Measurements from ENCODE around the gene RAD1. TPM values are rescaled to one million over a fixed set of nuclear protein-coding genes. Genes with fewer than 3 reads are reported as not detected.
"Not testable (repeated sequence)": the region's sequence is repeated elsewhere in the genome, so short reads cannot be mapped to it uniquely, and the experiment has no call there.

The RAD1 gene
- total RNA-seq, 4 donors from 2014 or later = 7.8 to 21.2 (median 18.1) TPM

GRCh38 chr5:34923694-34924461 lies 8.6 kb upstream of the RAD1 start:
- in situ Hi-C loops (cut with MboI; ENCODE audit: low sequenced_read_pairs in 4 of 4) = loop anchor here in 2 of 4 donors (10.0 to 25.0 kb wide), 3 partner anchors 912 to 1479 kb away; partner anchors contain the start of genes AMACR (in 2 of the 2), LMBRD2 (in 1 of the 2), SKP2 (in 1 of the 2) and TARS1 (in 1 of the 2)
- Histone ChIP-seq H3K27me3 (no peaks in the 10 kb centered on the region), H3K36me3 (peaks cover 0 to 70% of the 10 kb centered on the region in 2 donors), H3K4me3 (no peak overlapping the region), H3K27ac (peak overlapping the region; percentile 32 to 70 (median 39)), H3K9me3 (no peaks in the 10 kb centered on the region), H3K4me1 (peaks cover 0 to 6% of the 10 kb centered on the region in 2 donors)
- intact Hi-C loops (cut with DNase I; ENCODE audit: low total_unique reads) = loop anchor here (10.0 kb wide), 1 partner anchor 269 kb away; the partner anchor contains the start of gene RAI14
- no peak for TF ChIP-seq POLR2A (IDR thresholded peaks at IDR 0.05)
- TF ChIP-seq CTCF (IDR thresholded peaks at IDR 0.05 in 4 of 5, conservative IDR thresholded peaks at IDR 0.05 in 1 of 5) = no peak
- peak; percentile 91 to 98 for ATAC-seq
- DNase-seq = no peak

- not testable (repeated sequence) for ATAC-seq, DNase-seq, H3K4me1 ChIP-seq, H3K9me3 ChIP-seq, H3K4me3 ChIP-seq, H3K27me3 ChIP-seq
- in situ Hi-C loops (cut with MboI; ENCODE audit: low sequenced_read_pairs in 4 of 4) (loop anchor here in 2 of 4 donors (10.0 to 25.0 kb wide), 3 partner anchors 911 to 1478 kb away; partner anchors contain the start of genes AMACR (in 2 of the 2), LMBRD2 (in 1 of the 2), SKP2 (in 1 of the 2) and TARS1 (in 1 of the 2)), intact Hi-C loops (cut with DNase I; ENCODE audit: low total_unique reads) (loop anchor here (10.0 kb wide), 1 partner anchor 268 kb away; the partner anchor contains the start of gene RAI14)
- H3K36me3 ChIP-seq = peaks cover 0 to 70% of the 10 kb centered on the region in 2 donors
- peak overlapping the region; percentile 32 to 70 (median 39) for H3K27ac ChIP-seq
These were observed 8.0 kb upstream of the RAD1 start for GRCh38 chr5:34923256-34923655.

- Histone ChIP-seq H3K27ac (no peak overlapping the region), H3K4me3 (no peak overlapping the region), H3K27me3 (no peaks in the 10 kb centered on the region), H3K9me3 (no peaks in the 10 kb centered on the region), H3K4me1 (peaks cover 16 to 19% of the 10 kb centered on the region in 2 donors), H3K36me3 (peaks cover 0 to 46% of the 10 kb centered on the region in 2 donors)
- ATAC-seq (no peak), DNase-seq (no peak)
- in situ Hi-C loops (cut with MboI; ENCODE audit: low sequenced_read_pairs in 4 of 4) = loop anchor here in 2 of 4 donors (25.0 kb wide), 1 partner anchor 907 kb away; the partner anchor contains the start of gene AMACR (in 2 of the 2)
- TF ChIP-seq CTCF (IDR thresholded peaks at IDR 0.05 in 4 of 5, conservative IDR thresholded peaks at IDR 0.05 in 1 of 5) (no peak), POLR2A (IDR thresholded peaks at IDR 0.05) (no peak)
- intact Hi-C loops (cut with DNase I; ENCODE audit: low total_unique reads) = loop anchor here (5.0 kb wide), 1 partner anchor 912 kb away; the partner anchor contains the start of gene AMACR
These were observed 3.8 kb upstream of the RAD1 start for GRCh38 chr5:34919077-34919476.

GRCh38 chr5:34918025-34918424 lies 2.7 kb upstream of the RAD1 start:
- peaks cover 20 to 23% of the 10 kb centered on the region in 2 donors for H3K4me1 ChIP-seq
- no peak overlapping the region for H3K4me3 ChIP-seq
- TF ChIP-seq CTCF (IDR thresholded peaks at IDR 0.05 in 4 of 5, conservative IDR thresholded peaks at IDR 0.05 in 1 of 5) (no peak), POLR2A (IDR thresholded peaks at IDR 0.05) (no peak)
- peaks cover 0 to 36% of the 10 kb centered on the region in 2 donors for H3K36me3 ChIP-seq
- no peaks in the 10 kb centered on the region for H3K27me3 ChIP-seq
- H3K27ac ChIP-seq = no peak overlapping the region
- ATAC-seq (no peak), DNase-seq (no peak)
- in situ Hi-C loops (cut with MboI; ENCODE audit: low sequenced_read_pairs in 4 of 4) = loop anchor here in 2 of 4 donors (25.0 kb wide), 1 partner anchor 906 kb away; the partner anchor contains the start of gene AMACR (in 2 of the 2)
- intact Hi-C loops (cut with DNase I; ENCODE audit: low total_unique reads) = loop anchor here (5.0 kb wide), 1 partner anchor 911 kb away; the partner anchor contains the start of gene AMACR
- no peaks in the 10 kb centered on the region for H3K9me3 ChIP-seq

GRCh38 chr5:34916518-34916917 lies 1.2 kb upstream of the RAD1 start:
- Histone ChIP-seq H3K4me1 (peaks cover 20 to 23% of the 10 kb centered on the region in 2 donors), H3K27me3 (no peaks in the 10 kb centered on the region), H3K4me3 (peak overlapping the region; percentile 74 to 96 (median 88)), H3K27ac (peak overlapping the region in 2 of 4 donors; percentile 78 to 92), H3K9me3 (no peaks in the 10 kb centered on the region), H3K36me3 (peaks cover 0 to 31% of the 10 kb centered on the region in 2 donors)
- no peak for ATAC-seq
- intact Hi-C loops (cut with DNase I; ENCODE audit: low total_unique reads) = loop anchor here (5.0 kb wide), 1 partner anchor 909 kb away; the partner anchor contains the start of gene AMACR
- in situ Hi-C loops (cut with MboI; ENCODE audit: low sequenced_read_pairs in 4 of 4) = loop anchor here in 2 of 4 donors (25.0 kb wide), 1 partner anchor 904 kb away; the partner anchor contains the start of gene AMACR (in 2 of the 2)
- TF ChIP-seq CTCF (IDR thresholded peaks at IDR 0.05 in 4 of 5, conservative IDR thresholded peaks at IDR 0.05 in 1 of 5) (no peak), POLR2A (IDR thresholded peaks at IDR 0.05) (no peak)
- no peak for DNase-seq

Data from gastrocnemius medialis (tissue), 4 donors.